GM18873 (cell line): ENCODE results near the gene CCL7.

Source experiments
- ATAC-seq: cut with Tn5 transposase; IDR thresholded peaks from one replicate; pipeline ENCODE4 v1.9.1; 2021; ENCODE audit warnings: mild to moderate bottlenecking, moderate library complexity, moderate number of reproducible peaks; ENCODE audit not compliant: unreplicated experiment, low FRiP score

Gene CCL7

DNA sequence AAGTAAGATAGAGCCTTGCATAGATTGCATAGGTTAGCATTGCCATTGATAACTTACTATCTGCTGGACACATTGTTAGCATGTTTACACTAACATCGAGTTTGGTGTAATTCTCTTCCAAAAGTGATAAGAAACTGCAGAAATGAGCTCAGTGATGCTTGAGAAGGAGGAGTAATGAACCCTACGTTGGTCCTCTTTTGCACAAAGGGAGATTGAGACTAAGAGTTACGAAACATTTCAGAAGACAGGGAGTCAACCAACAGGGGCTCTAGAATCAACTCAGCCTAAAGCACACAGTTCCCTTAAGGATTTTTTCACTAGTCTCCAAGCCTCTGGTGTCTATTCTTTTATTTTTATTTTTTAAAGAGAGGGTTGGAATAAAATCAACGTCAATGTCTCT, 6.8 kb downstream of the CCL7 start:
- ATAC-seq = no peak

DNA sequence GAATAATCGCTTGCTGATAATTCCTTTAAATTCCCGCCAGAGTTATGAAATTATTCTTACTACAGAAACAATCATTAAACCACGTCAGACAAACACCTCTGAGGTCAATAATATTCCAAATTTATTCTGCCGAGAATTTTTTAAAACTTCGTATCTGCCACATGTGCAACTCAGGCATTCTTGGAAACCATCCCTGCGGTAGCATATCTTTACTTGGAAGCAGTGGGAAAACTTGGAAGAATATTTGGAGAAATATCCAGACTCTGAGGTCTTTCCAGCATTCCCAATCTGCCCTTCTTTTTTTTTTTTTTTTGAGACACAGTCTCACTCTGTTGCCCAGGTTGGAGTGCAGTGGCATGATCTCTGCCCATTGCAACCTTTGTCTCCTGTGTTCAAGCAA, 13.6 kb downstream of the CCL7 start:
- no peak for ATAC-seq

DNA sequence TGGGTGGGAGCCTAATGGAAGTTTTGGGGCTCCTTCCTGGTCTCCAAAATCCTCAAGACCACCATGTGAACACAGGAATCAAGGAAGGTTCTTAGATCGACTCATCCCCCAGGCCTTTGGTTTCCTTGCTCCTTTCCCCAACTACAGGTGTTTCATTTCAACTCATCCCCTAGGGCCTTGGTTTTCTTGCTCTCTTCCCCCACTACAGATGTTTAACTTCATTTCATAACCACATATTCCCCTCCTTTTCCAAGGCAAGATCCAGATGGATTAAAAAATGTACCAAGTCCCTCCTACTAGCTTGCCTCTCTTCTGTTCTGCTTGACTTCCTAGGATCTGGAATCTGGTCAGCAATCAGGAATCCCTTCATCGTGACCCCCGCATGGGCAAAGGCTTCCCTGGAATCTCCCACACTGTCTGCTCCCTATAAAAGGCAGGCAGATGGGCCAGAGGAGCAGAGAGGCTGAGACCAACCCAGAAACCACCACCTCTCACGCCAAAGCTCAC, 15.3 kb downstream of the CCL7 start, which contains the start of gene CCL11:
TSS of gene CCL11 (plus strand) at position 457 of the 507 bp plus-strand sequence. CDS start 67 bp downstream, outside the sequence.
- ATAC-seq = no peak

DNA sequence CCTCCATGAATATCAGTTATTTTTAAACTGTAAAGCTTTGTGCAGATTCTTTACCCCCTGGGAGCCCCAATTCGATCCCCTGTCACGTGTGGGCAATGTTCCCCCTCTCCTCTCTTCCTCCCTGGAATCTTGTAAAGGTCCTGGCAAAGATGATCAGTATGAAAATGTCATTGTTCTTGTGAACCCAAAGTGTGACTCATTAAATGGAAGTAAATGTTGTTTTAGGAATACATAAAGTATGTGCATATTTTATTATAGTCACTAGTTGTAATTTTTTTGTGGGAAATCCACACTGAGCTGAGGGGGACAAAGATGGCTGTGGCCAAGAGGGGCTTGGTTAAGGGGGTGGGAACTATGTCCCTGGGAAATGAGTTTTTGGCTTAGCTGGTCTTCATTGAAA, 17.9 kb downstream of the CCL7 start:
- no peak for ATAC-seq

- ATAC-seq = no peak
Observed at GRCh38 chr17:34290586-34290985, 20.6 kb downstream of the CCL7 start.

GRCh38 chr17:34291721-34292348, 21.8 kb downstream of the CCL7 start:
- ATAC-seq = no peak

DNA sequence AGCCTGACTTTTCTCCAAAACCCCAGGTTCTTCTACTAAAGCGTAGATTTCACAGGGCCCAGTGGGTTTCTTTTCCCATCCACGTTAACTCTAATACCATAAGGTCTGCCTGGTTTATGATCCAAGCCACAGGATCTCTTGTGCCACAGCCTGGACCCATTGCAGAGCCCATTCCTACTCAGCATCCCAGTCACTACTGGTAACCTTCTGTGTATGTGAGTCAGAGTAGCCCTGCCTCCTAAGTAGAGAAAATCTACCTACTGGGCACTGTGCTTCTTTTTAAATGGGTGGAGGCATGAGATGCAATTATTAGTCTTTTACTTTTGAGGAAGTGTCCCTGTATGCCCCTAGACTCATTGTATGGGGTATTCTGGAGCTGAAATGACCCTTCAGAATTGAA, 29.0 kb downstream of the CCL7 start:
- ATAC-seq = no peak

GRCh38 chr17:34299956-34300577, 30.0 kb downstream of the CCL7 start:
- ATAC-seq = no peak

- ATAC-seq = no peak
Observed at GRCh38 chr17:34300652-34301370, 30.8 kb downstream of the CCL7 start.

DNA sequence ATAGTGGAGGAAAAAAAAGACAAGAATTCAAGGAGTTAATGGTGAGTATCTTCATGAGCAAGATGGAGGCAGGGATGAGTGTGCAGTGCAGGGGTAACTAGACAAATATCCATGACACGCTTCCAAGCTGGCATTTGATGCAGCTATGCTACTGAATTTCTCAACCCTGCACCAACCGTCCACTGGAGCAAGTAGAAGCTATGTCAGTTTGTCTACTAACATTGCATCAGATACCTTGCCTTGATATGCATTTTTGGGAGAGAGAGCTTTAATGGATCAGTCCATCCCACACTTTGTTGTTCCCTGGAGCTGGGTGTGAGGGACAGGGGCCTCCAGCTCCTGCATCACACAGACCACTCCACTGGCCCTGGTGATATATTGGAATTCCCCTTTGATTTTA, 32.0 kb downstream of the CCL7 start:
- ATAC-seq = no peak

DNA sequence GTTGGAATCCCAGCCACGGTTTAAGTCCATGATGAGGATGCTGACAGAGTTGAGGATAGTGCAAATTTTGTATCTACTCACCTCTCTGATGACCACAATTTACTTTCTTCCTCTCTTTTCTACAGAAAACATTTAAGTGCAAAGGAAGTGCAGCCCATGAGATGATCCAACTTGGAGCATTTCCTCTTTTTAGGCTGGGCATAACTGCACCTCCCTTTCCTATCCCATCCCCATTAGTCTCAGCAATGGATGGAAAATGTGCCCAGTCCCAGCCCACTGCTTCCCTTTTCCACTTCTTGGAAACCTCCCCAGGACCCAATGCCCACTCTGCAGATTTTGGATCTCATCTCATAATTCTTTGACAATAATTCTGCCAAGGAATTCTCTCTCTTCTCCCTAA, 32.6 kb downstream of the CCL7 start:
- ATAC-seq = no peak

DNA sequence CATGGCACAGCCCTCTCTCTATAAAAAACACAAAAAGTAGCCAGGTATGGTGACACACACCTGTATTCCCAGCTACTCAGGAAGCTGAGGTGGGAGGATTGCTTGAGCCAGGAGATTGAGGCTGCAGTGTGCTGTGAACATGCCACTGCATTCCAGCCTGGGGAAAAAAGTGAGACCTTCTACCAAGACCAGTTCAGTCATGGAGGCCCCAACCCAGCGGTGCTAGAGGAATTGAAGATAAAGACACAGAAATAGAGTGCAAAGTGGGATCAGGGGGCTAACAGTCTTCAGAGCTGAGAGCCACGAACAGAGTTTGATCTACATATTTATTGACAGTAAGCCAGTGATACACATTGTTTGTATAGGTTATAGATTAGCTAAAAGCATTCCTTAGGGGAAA, 33.6 kb downstream of the CCL7 start:
- no peak for ATAC-seq

GRCh38 chr17:34305061-34305460, 35.0 kb downstream of the CCL7 start:
- no peak for ATAC-seq

DNA sequence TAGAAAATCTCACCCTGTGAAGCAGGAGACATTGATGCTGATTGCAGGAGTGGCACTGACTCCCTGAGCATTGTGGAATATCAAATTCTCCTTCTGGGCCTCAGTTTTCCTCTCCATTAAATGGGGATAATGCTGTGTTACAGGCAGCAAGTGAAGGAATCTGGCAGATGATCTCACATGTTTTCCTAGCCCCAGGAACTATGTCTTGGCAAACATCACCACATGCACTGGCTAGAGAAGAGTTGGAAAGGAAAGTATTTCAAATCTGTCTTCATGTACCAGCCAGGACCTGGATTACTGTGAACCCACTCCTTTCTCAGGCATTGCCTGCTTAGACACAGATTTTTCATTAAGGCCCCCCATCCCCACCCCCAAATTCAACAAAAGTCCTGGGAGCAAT, 35.6 kb downstream of the CCL7 start:
- no peak for ATAC-seq

DNA sequence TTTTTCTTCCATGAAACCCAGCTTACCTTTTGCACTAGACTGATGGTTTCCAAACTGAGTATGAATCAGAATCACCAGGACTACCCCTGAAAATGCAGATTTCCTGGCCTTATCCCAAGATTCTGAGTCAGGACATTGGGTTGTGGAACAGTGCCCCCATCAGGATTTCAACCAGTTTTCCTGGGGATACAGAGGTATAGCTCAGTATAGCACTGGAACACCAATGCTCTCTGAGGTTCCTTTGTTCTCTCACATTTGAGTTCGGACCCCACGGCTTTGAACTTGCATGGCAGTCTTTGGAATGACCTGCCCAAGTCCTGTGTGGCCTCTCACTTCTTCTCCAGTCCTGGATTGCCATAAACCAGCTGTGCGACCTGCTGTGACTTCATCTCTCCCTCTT, 36.4 kb downstream of the CCL7 start:
- no peak for ATAC-seq

DNA sequence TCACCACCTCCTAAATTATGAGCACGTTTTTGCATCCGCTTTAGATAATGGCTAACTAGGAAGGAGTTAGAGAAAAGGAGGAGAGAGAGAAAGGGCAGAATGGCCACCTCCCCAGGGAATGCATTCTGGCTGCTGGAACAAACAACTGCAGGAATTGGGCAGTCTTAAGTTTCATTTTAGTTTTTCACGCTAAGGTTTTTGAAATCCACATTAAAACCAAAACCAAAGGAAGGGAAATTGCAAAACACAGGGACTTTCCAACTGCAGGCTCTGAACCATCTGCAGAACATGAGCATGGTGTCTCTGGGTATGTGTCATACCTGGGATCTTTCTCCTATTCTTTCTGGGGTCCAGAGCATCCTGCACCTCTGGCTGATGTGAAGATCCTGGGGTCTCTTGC, 37.1 kb downstream of the CCL7 start:
- ATAC-seq = no peak

- no peak for ATAC-seq
Observed at GRCh38 chr17:34308371-34308770, 38.4 kb downstream of the CCL7 start.

DNA sequence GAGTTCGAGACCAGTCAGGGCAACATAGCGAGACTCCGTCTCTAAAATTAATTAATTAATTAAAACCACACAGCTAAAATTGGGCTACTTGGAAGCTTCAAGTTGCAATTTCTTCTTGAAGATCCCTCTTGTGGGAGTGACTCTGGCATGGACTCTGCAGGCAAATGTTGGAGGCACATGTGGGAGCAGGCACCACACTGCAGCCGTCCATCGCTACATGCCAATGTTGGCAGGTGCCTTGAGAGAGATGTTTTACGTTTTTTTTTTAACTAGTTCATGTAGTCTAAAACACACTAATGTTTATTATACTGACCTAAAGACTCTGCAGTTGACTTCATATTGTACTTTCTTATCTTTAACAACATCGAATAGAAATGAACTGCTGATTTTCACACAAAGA, 41.3 kb downstream of the CCL7 start:
- no peak for ATAC-seq

GRCh38 chr17:34312080-34312479, 42.1 kb downstream of the CCL7 start:
- no peak for ATAC-seq

DNA sequence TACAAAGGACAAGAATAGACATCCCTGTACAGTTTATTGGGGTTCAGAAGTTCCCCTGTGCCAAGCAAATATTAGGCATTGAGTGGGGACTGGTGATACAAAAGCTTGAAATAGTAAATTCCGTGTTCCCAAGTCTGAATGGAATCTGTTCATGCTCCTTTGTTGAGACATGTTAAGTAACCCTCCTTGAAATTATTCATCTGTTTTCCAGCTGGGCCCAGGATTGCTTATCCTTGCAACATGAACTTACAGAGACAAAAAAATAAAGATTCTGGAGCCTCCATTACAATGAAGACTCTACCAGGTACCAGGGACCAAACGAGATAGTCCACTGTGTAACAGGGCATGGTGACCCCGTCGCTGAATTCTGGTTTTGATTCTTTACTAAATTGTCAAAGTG, 43.1 kb downstream of the CCL7 start:
- ATAC-seq = no peak

GRCh38 chr17:34314279-34314678, 44.3 kb downstream of the CCL7 start:
- ATAC-seq = no peak

GRCh38 chr17:34318474-34318873, 48.5 kb downstream of the CCL7 start:
- ATAC-seq = no peak
